Measurements from ENCODE around the gene FASTK. TPM values are rescaled to one million over a fixed set of nuclear protein-coding genes. Genes with fewer than 3 reads are reported as not detected.

FASTK gene, protein sequence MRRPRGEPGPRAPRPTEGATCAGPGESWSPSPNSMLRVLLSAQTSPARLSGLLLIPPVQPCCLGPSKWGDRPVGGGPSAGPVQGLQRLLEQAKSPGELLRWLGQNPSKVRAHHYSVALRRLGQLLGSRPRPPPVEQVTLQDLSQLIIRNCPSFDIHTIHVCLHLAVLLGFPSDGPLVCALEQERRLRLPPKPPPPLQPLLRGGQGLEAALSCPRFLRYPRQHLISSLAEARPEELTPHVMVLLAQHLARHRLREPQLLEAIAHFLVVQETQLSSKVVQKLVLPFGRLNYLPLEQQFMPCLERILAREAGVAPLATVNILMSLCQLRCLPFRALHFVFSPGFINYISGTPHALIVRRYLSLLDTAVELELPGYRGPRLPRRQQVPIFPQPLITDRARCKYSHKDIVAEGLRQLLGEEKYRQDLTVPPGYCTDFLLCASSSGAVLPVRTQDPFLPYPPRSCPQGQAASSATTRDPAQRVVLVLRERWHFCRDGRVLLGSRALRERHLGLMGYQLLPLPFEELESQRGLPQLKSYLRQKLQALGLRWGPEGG
- total RNA-seq = 121 TPM

DNA sequence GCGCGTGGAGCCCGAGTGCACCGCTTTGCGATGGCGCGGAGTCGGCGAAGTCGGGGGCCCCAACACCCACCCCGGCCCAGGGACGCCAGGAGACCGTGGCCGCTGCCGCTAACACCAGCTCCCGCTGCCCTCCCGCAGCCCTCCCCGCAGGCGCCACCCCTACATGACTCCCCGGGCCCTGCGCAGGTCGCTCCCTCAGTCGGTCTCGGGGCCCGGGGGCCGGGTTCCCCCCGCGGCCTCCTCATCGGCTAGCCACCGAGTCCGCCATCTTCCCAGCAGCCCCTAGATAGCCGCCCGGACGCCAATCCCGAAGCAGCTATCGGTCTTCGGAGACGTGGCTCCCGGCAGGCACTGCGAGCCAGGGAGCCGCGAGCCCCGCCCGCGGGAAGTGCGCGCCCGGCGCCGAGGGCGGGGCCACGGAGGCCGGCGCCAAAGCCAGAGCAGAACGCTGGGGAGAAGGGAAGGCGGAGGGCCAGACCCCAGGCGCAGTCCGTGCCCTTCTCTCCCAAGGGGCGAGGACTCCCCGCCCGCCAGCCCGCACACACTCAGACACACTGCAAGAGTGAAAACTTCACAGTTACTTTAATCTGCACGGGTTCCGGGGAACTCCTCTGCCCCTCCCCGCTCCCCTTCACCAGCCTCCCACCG is at the start of gene FASTK:
FASTK (minus strand) TSS at position 288 of the 648 bp plus-strand sequence; CDS start at position 245, 43 bp downstream.
- peak; percentile 91 for DNase-seq (ENCODE audit: low spot score)

- DNase-seq (ENCODE audit: low spot score) = no peak
Observed at GRCh38 chr7:151129960-151130591, 49.5 kb upstream of the FASTK start.

DNA sequence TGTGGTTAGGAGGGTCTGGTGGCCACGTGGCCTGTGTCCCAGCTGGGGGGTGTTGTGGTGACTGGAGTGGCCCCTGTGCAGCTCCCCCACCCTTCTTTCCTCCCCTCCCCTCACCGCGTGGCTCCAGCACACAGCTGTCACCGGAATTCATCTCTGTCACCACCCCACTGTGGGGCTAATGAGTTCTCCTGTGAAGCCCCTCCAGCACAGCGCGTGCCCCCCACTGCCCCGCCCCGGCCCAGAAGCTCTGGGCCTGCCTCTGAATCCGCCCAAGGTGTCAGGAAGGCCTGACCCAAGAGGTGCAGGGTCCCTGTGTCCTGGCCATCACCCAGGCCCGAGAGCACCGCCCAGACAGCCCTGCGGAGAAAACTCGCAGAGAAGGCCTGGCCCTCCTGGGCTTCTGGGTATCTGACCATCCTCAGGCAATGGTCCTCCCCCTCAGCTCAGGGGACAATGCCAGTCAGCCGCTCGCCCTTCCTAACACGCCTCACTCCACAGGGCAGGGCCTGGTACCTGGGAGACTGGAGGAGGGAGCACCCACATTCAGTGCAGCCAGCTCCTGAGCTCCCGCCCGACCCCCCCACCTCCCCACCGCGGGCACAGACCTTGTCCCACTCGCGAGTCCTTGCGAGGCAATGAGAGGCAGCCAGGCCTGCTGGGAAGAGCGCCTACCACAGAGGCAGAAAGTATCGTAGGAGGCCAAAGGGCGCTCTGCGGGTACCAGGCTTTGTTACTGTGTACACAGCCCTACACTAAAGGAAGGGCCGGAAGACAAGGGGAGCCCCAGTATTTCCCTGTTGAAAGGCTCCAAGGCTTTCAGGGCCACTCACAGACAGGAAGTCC is 48.7 kb upstream of the FASTK start:
- DNase-seq (ENCODE audit: low spot score) = peak; percentile 27

DNA sequence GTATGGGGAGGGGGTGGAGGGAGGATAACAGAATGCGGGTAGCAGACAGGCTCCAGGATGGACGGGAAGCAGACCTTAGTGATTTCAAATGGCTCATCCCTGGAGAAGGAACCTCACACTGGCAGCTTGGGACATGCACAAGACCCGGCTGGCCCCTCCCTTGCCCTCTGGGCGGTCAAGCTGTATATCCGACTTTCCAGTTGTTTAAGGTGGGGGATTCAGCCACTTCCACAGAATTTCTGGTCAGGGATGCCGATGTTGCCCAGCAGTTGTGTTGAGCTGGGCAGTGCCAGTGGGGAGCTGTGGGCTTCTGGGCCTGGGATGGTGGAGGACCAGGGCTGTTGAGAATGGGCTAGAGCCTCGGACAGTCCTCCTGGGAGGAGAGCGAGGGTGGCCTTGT is 48.1 kb upstream of the FASTK start:
- no peak for DNase-seq (ENCODE audit: low spot score)

DNA sequence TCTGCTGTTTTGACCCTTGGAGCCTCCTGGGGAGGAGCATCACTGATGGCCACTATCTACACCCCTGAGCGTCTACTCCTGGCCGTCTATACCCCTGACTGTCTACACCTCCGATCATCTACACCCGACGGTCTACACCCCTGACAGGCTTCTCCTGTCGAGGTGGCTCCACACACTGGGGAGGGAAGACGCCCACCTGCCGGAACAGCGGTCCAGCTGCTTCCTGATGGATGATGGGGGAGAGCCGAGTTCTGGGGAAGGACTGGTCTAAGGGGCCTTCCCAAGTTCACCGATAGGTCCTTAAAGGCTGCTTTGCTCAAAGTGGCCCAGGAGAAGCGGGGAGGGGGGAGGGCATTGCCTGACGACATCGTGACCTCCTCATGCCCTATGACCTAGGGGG is 47.5 kb upstream of the FASTK start:
- DNase-seq (ENCODE audit: low spot score) = no peak

- peak; percentile 74 for DNase-seq (ENCODE audit: low spot score)
Observed at GRCh38 chr7:151126491-151127137, 46.0 kb upstream of the FASTK start.

DNA sequence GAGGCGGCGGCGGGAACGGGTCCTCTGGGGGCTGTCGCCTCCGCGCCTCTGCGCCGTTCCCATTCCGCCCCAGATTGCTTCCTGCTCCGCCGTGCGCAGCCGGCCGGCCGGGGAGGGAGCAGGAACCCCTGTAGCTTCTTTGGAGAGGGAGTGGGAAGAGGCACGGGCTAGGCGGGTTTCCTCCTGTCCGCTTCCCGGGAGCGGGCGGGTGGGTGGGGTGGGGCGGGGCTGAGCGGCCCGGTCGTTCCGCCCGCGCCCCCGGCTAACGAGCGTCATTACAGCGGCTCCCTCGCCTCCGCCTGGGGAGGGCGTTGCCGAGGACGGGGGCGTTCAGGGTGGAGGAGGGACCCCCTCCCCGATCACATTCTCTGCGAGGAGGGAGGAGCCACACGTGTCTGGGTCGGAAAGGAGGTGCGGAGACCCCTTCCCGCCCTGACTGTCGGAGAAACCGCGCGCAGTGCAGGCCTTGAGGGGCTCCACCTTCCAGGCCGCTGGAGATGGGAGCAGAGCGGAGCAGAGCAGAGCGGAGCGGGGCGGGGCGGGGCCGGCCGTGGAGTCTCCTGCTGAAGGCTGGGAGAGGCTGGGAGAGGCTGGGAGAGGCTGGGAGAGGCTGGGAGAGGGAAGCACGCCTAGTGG is 45.4 kb upstream of the FASTK start:
- no peak for DNase-seq (ENCODE audit: low spot score)

DNA sequence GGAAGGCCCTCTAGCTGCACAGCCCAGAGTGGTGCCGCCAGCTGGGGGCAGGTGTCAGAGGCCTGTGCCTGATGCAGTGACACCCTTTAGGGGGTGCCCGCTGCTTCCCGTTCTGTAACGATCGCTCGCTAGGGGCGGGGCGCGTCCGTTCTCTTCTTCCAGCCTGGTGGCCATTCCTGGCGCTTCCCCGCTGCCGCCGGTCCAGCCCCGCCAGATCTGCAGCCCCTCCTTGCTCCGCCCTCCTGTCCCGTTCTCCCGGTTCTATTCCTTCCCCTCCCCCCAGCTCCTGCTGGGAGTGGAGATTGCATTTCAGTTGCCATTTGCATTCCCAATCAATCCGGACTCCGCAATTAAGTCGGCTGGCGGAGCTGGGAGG is 44.8 kb upstream of the FASTK start:
- DNase-seq (ENCODE audit: low spot score) = peak; percentile 38

- DNase-seq (ENCODE audit: low spot score) = no peak
Observed at GRCh38 chr7:151124899-151125399, 44.3 kb upstream of the FASTK start.

DNA sequence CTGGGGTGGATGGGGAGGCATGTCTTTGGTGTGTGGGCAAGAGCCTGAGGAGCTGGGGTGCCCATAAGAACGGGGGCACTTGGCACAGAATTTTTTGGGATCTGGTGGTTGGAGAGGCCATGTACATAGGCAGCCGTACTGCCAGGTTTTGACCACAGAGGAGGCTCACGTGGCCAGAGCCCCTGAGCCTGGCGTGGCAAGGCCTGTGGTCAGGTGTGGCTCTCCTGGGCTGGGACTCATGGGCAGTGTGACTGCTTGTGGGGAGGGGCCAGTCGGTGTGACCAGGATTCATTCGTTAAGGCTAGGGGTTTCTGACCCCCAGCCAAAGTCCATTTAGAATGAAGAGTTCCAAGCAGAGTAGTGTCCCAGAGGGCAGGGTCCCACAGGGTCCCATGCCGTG is 43.9 kb upstream of the FASTK start:
- no peak for DNase-seq (ENCODE audit: low spot score)

- DNase-seq (ENCODE audit: low spot score) = peak; percentile 88
Observed at GRCh38 chr7:151123822-151124464, 43.3 kb upstream of the FASTK start.

GRCh38 chr7:151123158-151123821 is 42.7 kb upstream of the FASTK start:
- DNase-seq (ENCODE audit: low spot score) = no peak

- no peak for DNase-seq (ENCODE audit: low spot score)
Observed at GRCh38 chr7:151122796-151123157, 42.2 kb upstream of the FASTK start.

DNA sequence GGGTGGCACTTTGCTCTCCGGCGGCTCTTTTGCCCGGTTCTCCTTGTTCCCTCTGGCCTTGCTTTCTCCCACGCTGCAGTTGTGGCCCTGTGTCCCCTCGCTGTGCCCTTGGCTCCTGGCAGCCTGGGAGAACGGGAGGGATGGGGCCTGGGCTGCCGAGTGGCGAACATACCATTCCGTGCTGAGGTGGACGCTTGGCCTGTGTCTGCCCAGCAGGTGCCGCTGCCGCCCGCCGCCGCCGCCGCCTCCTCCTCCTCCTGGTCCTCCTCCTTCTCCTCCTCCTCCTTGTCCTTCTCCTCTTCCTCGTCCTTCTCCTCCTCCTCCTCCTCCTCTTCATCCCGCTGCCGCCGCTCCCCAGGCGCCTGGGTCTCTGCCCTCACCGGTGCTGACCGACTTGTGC is 41.7 kb upstream of the FASTK start:
- DNase-seq (ENCODE audit: low spot score) = no peak

DNA sequence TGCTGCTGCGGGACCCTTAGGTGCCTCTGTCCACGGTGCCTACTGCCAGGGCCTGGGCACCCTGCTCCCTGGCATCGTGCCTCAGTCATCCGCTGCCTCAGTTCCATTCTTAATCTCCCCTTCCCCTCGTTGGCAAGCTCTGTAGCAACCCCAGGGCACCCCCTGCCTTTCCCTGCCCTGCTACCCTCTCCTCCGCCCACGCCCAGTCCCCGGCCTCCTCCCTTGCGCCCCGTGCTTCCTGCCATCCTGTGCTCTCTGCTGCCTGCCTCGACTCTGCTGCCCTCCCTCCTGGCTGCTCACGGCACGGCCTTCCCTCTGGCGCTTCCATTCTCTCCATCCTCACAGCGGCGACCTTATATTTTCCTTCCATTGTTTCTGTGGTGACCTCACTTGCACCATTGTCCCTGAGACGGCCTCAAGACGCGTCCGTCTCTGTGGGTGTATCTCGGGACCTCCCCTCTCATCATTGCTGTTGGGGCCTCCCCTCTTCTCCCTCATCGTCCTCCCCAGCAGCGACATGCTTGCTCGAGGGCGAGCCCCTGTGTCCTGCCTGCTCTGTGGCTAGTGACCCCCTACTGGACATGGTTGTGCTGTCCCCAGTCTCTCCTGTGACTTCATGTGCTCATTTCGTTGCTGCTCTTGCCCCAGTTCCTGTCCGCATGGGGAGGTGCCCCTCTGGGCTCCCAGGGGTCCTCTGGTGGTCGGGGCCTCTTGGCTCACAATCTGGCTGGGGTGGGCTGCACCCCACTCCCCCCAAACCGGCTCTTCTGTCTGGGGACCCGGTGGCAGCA is 41.0 kb upstream of the FASTK start:
- no peak for DNase-seq (ENCODE audit: low spot score)

GRCh38 chr7:151120896-151121295 is 40.3 kb upstream of the FASTK start:
- no peak for DNase-seq (ENCODE audit: low spot score)

GRCh38 chr7:151119902-151120301 is 39.3 kb upstream of the FASTK start:
- DNase-seq (ENCODE audit: low spot score) = no peak

DNA sequence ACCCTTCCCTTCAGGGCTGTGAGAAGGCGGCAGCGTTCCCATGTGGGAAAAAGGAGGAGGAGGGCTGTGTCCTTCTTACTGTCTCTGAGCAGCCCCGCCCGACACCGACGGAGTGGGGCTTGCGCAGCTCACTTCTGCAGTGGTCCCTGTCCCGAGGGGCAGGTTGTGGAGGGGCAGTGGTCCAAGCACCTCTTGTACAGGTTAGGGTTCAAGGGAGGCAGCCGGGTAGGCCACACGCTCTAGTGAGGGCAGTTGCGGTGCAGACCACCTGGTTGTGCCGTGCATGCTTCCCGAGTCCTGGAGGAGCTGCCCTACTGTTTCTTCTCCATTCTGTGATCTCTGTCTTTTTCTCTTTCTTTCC is 38.4 kb upstream of the FASTK start:
- DNase-seq (ENCODE audit: low spot score) = no peak

Measured in mucosa of gallbladder (tissue), 1 donor.